ENCODE measurements around the gene TSPAN11. TPM values are rescaled to one million over a fixed set of nuclear protein-coding genes. Genes with fewer than 3 reads are reported as not detected.

Gene TSPAN11
- total RNA-seq, 1 donor from 2014 or later = 12.4 TPM

DNA sequence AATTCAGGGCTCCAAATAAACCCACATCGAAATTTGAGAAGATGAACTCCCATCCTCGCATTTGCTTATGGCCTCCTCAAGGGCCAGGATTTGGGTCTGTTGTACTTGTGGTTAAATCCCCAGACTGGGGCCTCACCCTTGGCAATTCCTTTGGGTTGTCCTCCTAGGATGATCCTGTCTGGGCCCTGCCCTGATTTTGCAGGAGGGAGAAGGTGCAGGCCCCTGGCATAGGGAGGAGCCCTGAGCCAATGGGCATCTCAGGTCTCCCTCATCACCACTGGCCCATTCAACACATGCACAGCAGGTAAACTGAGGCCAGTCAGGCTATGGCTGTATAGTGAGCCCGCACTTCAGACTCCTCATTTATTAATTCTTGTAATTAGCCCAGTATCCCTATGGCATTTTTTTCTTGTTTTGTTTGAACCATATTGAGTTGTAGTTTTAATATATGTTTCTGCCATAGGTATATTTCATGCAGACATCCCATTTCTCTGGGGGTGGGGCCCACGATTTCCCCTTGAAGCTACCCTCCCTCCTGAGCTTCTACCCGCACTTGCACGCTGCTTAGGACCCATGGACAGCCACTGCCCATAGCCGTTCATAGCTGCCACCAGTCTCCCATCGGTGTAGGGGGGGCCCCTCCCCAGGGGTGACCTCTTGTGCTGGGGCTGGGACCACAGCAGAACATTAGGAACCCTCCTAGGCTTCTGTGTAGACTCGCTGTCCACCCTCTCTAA, 80.0 kb downstream of the TSPAN11 start:
- H2AFZ ChIP-seq (ENCODE audit: low read depth, low read length) = no peak overlapping the region

DNA sequence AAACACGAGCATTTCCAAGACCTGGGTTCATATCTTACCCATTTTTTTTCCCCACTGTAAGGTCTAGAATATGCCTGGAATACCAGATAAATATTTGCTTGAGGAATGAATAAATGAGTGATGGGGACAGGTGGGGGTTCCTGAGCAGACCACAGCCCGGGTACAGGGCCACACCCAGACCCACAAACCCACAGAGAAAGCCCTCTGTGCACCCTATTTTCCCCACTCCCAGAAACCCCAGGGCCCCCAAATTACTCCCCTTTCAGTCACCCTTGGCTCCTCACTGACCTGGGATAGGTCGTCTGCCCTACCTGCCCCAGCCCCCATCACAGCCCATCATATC, 80.6 kb downstream of the TSPAN11 start:
- no peak overlapping the region for H3K4me3 ChIP-seq (ENCODE audit: insufficient read depth, low read depth, low read length)
- no peaks in the 10 kb centered on the region for H3K79me2 ChIP-seq (ENCODE audit: insufficient read depth, low read length)
- H3K4me3 Mint-ChIP-seq (ENCODE audit: unreplicated experiment) = no peak overlapping the region
- H3K9me3 ChIP-seq (ENCODE audit: insufficient read depth, low read depth, low read length) = no peaks in the 10 kb centered on the region
- H3K4me1 Mint-ChIP-seq (ENCODE audit: low read depth, unreplicated experiment) = peaks cover 15% of the 10 kb centered on the region
- TF ChIP-seq EZH2 (IDR thresholded peaks at IDR 0.05; ENCODE audit: insufficient read depth, low read length) = no peak
- TF ChIP-seq, protein P1, sequence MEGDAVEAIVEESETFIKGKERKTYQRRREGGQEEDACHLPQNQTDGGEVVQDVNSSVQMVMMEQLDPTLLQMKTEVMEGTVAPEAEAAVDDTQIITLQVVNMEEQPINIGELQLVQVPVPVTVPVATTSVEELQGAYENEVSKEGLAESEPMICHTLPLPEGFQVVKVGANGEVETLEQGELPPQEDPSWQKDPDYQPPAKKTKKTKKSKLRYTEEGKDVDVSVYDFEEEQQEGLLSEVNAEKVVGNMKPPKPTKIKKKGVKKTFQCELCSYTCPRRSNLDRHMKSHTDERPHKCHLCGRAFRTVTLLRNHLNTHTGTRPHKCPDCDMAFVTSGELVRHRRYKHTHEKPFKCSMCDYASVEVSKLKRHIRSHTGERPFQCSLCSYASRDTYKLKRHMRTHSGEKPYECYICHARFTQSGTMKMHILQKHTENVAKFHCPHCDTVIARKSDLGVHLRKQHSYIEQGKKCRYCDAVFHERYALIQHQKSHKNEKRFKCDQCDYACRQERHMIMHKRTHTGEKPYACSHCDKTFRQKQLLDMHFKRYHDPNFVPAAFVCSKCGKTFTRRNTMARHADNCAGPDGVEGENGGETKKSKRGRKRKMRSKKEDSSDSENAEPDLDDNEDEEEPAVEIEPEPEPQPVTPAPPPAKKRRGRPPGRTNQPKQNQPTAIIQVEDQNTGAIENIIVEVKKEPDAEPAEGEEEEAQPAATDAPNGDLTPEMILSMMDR (IDR thresholded peaks at IDR 0.05; ENCODE audit: insufficient read depth, low read depth, low read length) = no peak
- H3K27ac Mint-ChIP-seq (ENCODE audit: unreplicated experiment) = no peak overlapping the region
- no peak overlapping the region for H2AFZ ChIP-seq (ENCODE audit: low read depth, low read length)
- no peaks in the 10 kb centered on the region for H3K36me3 ChIP-seq (ENCODE audit: insufficient read depth, low read length)
- no peaks in the 10 kb centered on the region for H4K20me1 ChIP-seq (ENCODE audit: insufficient read depth, low read length)
- no peak for FAIRE-seq
- peaks cover 21% of the 10 kb centered on the region for H3K27me3 Mint-ChIP-seq (ENCODE audit: low read depth, unreplicated experiment)
- H3K27ac ChIP-seq (ENCODE audit: low read depth, low read length) = no peak overlapping the region
- H3K36me3 Mint-ChIP-seq (ENCODE audit: low read depth, unreplicated experiment) = no peaks in the 10 kb centered on the region
- H3K9ac ChIP-seq (ENCODE audit: low read length) = no peak overlapping the region
- no peaks in the 10 kb centered on the region for H3K27me3 ChIP-seq (ENCODE audit: insufficient read depth, low read length)
- DNase-seq (ENCODE audit: low read depth) = no peak
- H3K4me2 ChIP-seq (ENCODE audit: low read length) = no peak overlapping the region
- H3K4me1 ChIP-seq (ENCODE audit: insufficient read depth, low read length) = no peaks in the 10 kb centered on the region
- H3K9me3 Mint-ChIP-seq (ENCODE audit: unreplicated experiment) = no peaks in the 10 kb centered on the region

More for the DNA sequence above, 80.0 kb downstream of the TSPAN11 start:
- Histone ChIP-seq H3K27me3 (ENCODE audit: insufficient read depth, low read length) (no peaks in the 10 kb centered on the region), H3K4me3 (ENCODE audit: insufficient read depth, low read depth, low read length) (no peak overlapping the region), H3K9ac (ENCODE audit: low read length) (no peak overlapping the region), H3K36me3 (ENCODE audit: insufficient read depth, low read length) (no peaks in the 10 kb centered on the region), H4K20me1 (ENCODE audit: insufficient read depth, low read length) (no peaks in the 10 kb centered on the region), H3K27ac (ENCODE audit: low read depth, low read length) (no peak overlapping the region), H3K79me2 (ENCODE audit: insufficient read depth, low read length) (no peaks in the 10 kb centered on the region), H3K4me2 (ENCODE audit: low read length) (no peak overlapping the region), H3K4me1 (ENCODE audit: insufficient read depth, low read length) (no peaks in the 10 kb centered on the region), H3K9me3 (ENCODE audit: insufficient read depth, low read depth, low read length) (no peaks in the 10 kb centered on the region)
- Mint-ChIP-seq H3K4me3 (ENCODE audit: unreplicated experiment) (no peak overlapping the region), H3K4me1 (ENCODE audit: low read depth, unreplicated experiment) (peaks cover 15% of the 10 kb centered on the region), H3K36me3 (ENCODE audit: low read depth, unreplicated experiment) (no peaks in the 10 kb centered on the region), H3K27me3 (ENCODE audit: low read depth, unreplicated experiment) (peaks cover 25% of the 10 kb centered on the region), H3K9me3 (ENCODE audit: unreplicated experiment) (no peaks in the 10 kb centered on the region), H3K27ac (ENCODE audit: unreplicated experiment) (peak overlapping the region; percentile 3)
- TF ChIP-seq EZH2 (IDR thresholded peaks at IDR 0.05; ENCODE audit: insufficient read depth, low read length) = no peak
- TF ChIP-seq, protein P1 (IDR thresholded peaks at IDR 0.05; ENCODE audit: insufficient read depth, low read depth, low read length) = no peak
- no peak for FAIRE-seq
- no peak for DNase-seq (ENCODE audit: low read depth)

DNA sequence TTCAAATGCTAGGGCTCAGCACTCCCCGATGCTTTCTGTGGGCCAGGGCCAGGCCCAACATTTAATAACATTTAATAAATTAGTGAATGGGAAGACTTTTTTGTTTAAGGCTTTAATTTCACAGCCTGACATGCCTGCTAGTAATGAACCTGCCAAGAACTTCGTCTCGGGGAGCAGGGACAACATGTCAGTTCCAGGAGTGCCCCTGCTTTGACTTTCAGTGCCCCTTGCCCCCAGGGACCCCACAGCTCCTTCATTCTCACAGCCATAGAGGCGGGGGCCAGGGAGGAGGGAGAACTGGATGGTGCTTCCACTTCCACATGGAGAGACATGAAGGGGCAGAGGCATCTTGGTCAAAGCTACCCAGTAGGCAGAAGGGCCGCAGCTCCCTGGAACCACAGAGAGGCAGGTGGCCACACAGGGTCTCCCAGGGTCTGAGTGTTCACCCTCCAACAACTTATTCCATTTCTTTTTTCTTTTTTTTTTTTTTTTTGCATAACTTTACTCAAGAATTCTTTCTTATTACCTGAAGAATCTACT, 81.2 kb downstream of the TSPAN11 start:
- Histone ChIP-seq H3K27me3 (ENCODE audit: insufficient read depth, low read length) (no peaks in the 10 kb centered on the region), H3K79me2 (ENCODE audit: insufficient read depth, low read length) (no peaks in the 10 kb centered on the region), H3K9ac (ENCODE audit: low read length) (no peak overlapping the region), H3K36me3 (ENCODE audit: insufficient read depth, low read length) (no peaks in the 10 kb centered on the region), H2AFZ (ENCODE audit: low read depth, low read length) (no peak overlapping the region), H3K4me3 (ENCODE audit: insufficient read depth, low read depth, low read length) (no peak overlapping the region), H3K9me3 (ENCODE audit: insufficient read depth, low read depth, low read length) (no peaks in the 10 kb centered on the region), H4K20me1 (ENCODE audit: insufficient read depth, low read length) (no peaks in the 10 kb centered on the region), H3K4me2 (ENCODE audit: low read length) (no peak overlapping the region), H3K4me1 (ENCODE audit: insufficient read depth, low read length) (no peaks in the 10 kb centered on the region), H3K27ac (ENCODE audit: low read depth, low read length) (no peak overlapping the region)
- FAIRE-seq (no peak), DNase-seq (ENCODE audit: low read depth) (no peak)
- TF ChIP-seq EZH2 (IDR thresholded peaks at IDR 0.05; ENCODE audit: insufficient read depth, low read length) = no peak
- TF ChIP-seq, protein P1 (IDR thresholded peaks at IDR 0.05; ENCODE audit: insufficient read depth, low read depth, low read length) = no peak
- H3K36me3 Mint-ChIP-seq (ENCODE audit: low read depth, unreplicated experiment) = no peaks in the 10 kb centered on the region
- peaks cover 15% of the 10 kb centered on the region for H3K4me1 Mint-ChIP-seq (ENCODE audit: low read depth, unreplicated experiment)
- H3K9me3 Mint-ChIP-seq (ENCODE audit: unreplicated experiment) = no peaks in the 10 kb centered on the region
- H3K27me3 Mint-ChIP-seq (ENCODE audit: low read depth, unreplicated experiment) = peaks cover 22% of the 10 kb centered on the region
- H3K4me3 Mint-ChIP-seq (ENCODE audit: unreplicated experiment) = no peak overlapping the region
- no peak overlapping the region for H3K27ac Mint-ChIP-seq (ENCODE audit: unreplicated experiment)

Data from astrocyte (in vitro differentiated cells and primary cell).